Embryonic facial prominence (tissue), 1 donor: ENCODE results near the gene B4GALT2.

Experiments used
- DNase-seq: peaks from one replicate; pipeline ENCODE4 v3.0.0-alpha.2; 2016; ENCODE audit errors: extremely low spot score

Gene B4GALT2

GRCh38 chr1:43978551-43979260 lies at the start of gene B4GALT2:
B4GALT2 (plus strand) TSS chr1:43979210; CDS start chr1:43981161, 1,951 bp downstream.
- no peak for DNase-seq

DNA sequence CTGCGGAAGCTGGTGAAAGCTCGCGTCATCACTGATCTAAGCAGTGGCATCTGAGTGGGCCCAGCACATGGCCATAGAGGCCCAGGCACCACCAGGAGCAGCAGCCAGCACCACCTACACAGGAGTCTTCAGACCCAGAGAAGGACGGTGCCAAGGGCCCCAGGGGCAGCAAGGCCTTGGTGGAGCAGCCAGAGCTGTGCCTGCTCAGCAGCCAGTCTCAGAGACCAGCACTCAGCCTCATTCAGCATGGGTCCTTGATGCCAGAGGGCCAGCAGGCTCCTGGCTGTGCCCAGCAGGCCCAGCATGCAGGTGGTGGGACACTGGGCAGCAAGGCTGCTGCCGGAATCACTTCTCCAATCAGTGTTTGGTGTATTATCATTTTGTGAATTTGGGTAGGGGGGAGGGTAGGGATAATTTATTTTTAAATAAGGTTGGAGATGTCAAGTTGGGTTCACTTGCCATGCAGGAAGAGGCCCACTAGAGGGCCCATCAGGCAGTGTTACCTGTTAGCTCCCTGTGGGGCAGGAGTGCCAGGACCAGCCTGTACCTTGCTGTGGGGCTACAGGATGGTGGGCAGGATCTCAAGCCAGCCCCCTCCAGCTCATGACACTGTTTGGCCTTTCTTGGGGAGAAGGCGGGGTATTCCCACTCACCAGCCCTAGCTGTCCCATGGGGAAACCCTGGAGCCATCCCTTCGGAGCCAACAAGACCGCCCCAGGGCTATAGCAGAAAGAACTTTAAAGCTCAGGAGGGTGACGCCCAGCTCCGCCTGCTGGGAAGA lies 48.7 kb upstream of the B4GALT2 start:
- no peak for DNase-seq

GRCh38 chr1:43930949-43931275 lies 48.1 kb upstream of the B4GALT2 start:
- DNase-seq = no peak

- DNase-seq = no peak
Measured at GRCh38 chr1:43931711-43932660, 47.0 kb upstream of the B4GALT2 start.

- no peak for DNase-seq
Measured at GRCh38 chr1:43932786-43933385, 46.1 kb upstream of the B4GALT2 start.

DNA sequence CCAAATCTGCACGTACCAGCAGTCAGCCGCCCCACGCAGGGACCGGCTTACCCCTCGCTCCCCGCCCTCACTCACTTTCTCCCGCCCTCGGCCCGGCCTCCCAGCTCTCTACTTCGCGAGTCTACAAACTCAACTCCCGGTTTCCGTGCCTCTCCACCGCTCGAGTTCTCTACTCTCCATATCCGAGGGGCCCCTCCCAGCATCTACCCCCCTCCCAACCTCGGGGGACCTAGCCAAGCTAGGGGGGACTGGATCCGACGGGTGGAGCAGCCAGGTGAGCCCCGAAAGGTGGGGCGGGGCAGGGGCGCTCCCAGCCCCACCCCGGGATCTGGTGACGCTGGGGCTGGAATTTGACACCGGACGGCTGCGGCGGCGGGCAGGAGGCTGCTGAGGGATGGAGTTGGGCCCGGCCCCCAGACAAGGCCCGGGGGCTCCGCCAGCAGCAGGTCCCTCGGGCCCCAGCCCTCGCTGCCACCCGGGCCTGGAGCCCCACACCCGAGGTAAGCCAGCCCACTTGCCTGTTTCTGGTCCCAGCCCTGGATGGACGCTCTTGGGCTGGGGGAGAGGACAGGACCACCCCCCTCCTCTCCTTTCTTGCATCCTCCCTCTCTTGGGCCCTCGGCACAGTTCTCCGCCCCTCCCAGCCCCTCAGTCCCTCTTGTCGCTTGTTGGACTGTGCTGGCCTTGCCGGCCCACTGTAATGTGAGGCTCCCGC lies 45.5 kb upstream of the B4GALT2 start, which contains the start of gene ARTN:
ARTN (plus strand) TSS at position 416 of the 715 bp plus-strand sequence. CDS start 1,856 bp downstream, outside the sequence.
- no peak for DNase-seq

DNA sequence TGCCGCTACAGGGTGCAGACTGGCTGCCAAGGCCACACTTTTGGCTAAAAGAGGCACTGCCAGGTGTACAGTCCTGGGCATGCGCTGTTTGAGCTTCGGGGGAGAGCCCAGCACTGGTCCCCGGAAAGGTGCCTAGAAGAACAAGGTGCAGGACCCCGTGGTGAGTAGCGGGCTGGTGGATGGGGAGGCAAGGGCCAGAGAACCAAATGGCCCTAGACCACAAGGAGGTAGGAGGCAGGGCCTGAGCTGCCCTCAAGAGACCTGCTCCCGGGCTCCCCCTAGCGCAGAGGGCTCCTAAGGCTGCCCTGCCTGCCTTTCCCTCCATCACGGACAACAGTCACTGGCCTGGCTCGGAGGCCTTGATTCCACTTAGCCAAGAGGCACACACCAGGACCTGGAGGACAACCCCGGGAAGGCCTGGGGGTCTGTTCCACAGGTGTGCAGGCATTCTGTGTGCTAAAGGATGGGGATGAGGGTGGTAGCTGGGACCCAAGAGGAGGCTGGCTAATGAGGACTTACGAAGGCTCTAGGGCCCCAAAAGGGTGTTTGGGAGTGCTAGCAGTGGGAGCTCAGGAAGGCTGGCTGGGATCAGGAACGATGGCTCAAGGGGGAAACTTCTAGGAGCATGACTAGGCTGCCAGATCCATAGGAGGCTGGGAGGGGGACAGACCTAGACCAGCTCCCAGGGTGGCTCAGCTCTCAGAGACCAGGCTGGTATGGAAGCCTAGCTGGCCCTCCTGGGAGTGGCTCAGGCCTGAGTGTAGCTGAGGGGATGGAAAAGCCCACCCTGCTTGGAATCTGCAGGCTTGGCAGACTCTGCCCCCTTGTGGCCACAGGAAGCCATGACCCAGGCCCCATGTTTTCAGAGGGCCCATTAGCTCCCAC lies 44.7 kb upstream of the B4GALT2 start:
- DNase-seq = peak; percentile 51

- no peak for DNase-seq
Measured at GRCh38 chr1:43934986-43935324, 44.1 kb upstream of the B4GALT2 start.

- no peak for DNase-seq
Measured at GRCh38 chr1:43935711-43936427, 43.1 kb upstream of the B4GALT2 start.

GRCh38 chr1:43936431-43937151 lies 42.4 kb upstream of the B4GALT2 start:
- DNase-seq = no peak

DNA sequence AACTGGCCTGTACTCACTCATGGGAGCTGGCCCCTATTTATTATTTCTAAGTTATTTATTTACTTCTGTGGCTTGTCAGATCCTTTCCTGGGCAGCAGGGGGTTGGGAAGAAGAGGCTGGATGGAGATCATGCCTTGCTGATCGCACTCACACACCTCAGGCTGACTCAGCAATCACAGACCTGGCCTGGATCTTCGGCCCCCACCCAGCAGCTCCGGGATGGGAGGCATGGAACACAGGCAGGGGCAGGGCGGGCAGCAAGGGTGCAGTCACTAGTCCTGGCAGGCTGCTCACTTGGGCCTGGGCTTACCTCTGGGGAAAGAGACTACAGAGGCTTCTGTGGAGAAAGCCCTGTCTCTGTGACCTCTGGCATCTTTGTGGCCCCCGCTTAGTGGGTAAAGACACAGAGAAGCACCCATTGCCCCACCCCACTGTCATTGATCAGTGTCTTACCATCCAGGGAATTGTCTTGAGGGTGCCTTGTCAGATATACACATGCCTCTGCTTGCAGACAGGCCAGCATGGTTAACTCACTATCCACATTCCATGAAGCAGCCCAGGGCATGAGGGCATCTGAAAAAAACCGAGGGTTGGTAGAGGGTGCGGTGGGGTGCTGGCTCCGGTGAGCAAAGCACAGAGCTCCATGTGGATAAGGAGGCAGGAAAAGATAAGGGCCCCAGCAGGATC lies 41.7 kb upstream of the B4GALT2 start:
- DNase-seq = no peak

DNA sequence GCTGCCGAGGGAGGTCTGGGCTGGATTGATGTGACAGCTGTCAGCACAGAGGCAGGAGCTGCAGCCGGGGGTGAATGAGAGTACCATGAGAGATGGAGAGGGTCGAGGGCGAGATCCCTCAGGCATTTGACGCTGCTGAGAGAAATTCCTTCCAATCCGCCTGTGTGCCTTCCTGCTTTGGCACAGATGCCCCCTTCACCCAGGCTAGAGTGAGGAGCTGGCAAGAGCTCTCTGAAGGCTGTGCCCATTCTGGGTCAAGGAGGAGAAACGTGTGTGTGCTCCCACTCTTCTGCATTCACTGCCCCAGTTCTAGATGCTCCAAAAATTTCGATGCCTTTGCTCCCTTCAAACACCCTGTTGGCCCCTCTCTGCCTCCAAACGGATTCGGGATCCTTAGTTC lies 40.6 kb upstream of the B4GALT2 start:
- DNase-seq = no peak

DNA sequence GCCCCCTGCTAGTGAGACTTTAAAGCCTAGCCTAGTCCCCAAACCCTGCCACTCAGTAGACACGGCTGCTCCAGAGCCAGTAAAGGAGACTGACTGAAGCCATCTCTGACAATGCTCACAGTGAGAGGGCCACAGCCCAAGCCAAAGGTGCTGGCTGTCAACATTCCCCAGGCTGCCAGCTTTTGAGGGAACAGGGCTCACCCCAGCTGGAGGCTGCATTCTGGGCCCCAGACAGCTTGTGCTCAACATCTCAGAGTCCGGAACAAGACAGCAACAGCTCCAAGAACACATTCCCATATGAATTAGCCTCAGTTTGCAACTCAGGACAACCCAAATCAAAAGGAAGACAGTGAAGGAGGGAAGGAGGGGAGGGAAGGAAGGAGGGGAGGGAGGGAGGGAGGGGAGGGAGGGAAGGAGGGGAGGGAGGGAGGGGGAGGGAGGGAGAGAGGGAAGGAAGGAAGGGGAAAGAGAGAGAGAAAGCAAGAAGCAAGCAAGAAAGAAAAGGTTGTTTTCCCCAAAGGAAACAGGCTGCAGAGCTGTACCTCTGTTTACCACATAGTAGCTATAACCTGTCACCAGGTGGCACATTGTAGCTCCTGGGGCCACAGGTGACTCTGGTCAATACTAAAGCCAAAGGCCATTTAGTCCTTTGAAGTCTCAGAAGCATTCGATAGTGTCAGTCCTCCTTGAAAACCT lies 40.0 kb upstream of the B4GALT2 start:
- DNase-seq = no peak

- no peak for DNase-seq
Measured at GRCh38 chr1:43942411-43942810, 36.6 kb upstream of the B4GALT2 start.

- no peak for DNase-seq
Measured at GRCh38 chr1:43944860-43945259, 34.1 kb upstream of the B4GALT2 start.

- no peak for DNase-seq
Measured at GRCh38 chr1:43945674-43946235, 33.3 kb upstream of the B4GALT2 start.
